HCT116 (cell line): ENCODE results near the gene TAS2R41.

Experiments used
- EZH2 ChIP-seq: fragments of 200-600 bp; sonication (generic); IDR thresholded peaks from 2 replicates; pipeline ENCODE4 v1.6.1; 2017; ENCODE audit warnings: antibody characterized with exemption, mixed run types
- EZH2phosphoT487 ChIP-seq: fragments of 200-600 bp; IDR thresholded peaks from 2 replicates; pipeline ENCODE4 v1.6.1; 2018; ENCODE audit warnings: antibody characterized with exemption, borderline replicate concordance
- POLR2A ChIP-seq: IDR thresholded peaks from 2 replicates; pipeline ENCODE4 v1.7.0; 2011; ENCODE audit warnings: borderline replicate concordance; ENCODE audit not compliant: insufficient read depth, insufficient read length; ENCODE audit errors: extremely low read depth
- POLR2AphosphoS5 ChIP-seq: IDR thresholded peaks from 2 replicates; pipeline ENCODE4 v1.6.1; 2011; ENCODE audit warnings: mild to moderate bottlenecking, low read depth, low read length, moderate library complexity
- TF ChIP-seq, protein P1 (sequence below), 3 experiments: fragments of 200-600 bp in 1 of 3; sonication (generic) in 1 of 3; IDR thresholded peaks in 2 of 3; conservative IDR thresholded peaks in 1 of 3; 2 replicates each; pipeline ENCODE4 v1.5.1; 2012 to 2017; ENCODE audit warnings: low read depth in 2 of 3, low read length in 2 of 3, antibody characterized with exemption in 1 of 3, borderline replicate concordance in 1 of 3, control low read depth in 1 of 3, mild to moderate bottlenecking in 1 of 3, mixed read lengths in 1 of 3, mixed run types in 1 of 3, moderate library complexity in 1 of 3; ENCODE audit not compliant: insufficient read depth in 1 of 3
- TF ChIP-seq, protein P2 (sequence below): IDR thresholded peaks from 2 replicates; pipeline ENCODE4 v1.6.1; 2012

DNA sequence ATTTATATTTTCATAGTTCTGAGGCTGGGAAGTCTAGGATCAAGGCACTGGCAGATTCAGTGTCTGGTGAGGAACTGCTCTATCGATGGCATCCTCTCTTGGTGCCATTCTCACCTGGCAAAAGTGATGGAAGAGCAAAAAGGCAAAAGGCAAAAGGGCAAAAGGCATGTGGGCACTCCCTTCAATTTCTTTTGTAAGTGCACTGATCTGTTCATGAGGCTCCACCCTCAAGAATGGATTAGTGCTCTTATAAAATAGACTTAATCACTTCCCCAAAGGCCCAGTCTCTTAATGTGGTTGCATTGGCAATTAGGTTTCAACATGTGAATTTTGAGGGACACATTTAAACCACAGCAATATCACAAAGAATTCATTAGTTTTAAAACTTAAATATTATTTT, 18.3 kb upstream of the TAS2R41 start:
- TF ChIP-seq EZH2phosphoT487 = no peak
- no peak for TF ChIP-seq EZH2
- TF ChIP-seq, protein P1, sequence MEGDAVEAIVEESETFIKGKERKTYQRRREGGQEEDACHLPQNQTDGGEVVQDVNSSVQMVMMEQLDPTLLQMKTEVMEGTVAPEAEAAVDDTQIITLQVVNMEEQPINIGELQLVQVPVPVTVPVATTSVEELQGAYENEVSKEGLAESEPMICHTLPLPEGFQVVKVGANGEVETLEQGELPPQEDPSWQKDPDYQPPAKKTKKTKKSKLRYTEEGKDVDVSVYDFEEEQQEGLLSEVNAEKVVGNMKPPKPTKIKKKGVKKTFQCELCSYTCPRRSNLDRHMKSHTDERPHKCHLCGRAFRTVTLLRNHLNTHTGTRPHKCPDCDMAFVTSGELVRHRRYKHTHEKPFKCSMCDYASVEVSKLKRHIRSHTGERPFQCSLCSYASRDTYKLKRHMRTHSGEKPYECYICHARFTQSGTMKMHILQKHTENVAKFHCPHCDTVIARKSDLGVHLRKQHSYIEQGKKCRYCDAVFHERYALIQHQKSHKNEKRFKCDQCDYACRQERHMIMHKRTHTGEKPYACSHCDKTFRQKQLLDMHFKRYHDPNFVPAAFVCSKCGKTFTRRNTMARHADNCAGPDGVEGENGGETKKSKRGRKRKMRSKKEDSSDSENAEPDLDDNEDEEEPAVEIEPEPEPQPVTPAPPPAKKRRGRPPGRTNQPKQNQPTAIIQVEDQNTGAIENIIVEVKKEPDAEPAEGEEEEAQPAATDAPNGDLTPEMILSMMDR (IDR thresholded peaks at IDR 0.05 in 2 of 3, conservative IDR thresholded peaks at IDR 0.05 in 1 of 3; ENCODE audit: borderline replicate concordance in 1 of 3, insufficient read depth in 1 of 3, low read depth in 2 of 3, low read length in 2 of 3) = no peak
- no peak for TF ChIP-seq POLR2AphosphoS5
- TF ChIP-seq POLR2A = no peak
- TF ChIP-seq, protein P2, sequence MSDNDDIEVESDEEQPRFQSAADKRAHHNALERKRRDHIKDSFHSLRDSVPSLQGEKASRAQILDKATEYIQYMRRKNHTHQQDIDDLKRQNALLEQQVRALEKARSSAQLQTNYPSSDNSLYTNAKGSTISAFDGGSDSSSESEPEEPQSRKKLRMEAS = no peak
